Measurements from ENCODE around the gene CYB5A. TPM values are rescaled to one million over a fixed set of nuclear protein-coding genes. Genes with fewer than 3 reads are reported as not detected.

Gene CYB5A
- total RNA-seq (2021; fragmentation: NEBNext Ultra II Directional; extraction: Animal tissue kit (Norgen Biotek cat#: 25700)): 10 to 100 TPM; 60.4 to 83.3 (median 69.1) TPM
- long read RNA-seq, transcript CYB5A-202 (5 exons, 3,283 nt): major isoform, 62 of 70 reads
- long read RNA-seq, partial matches to known transcripts: 0 of 70 reads
- long read RNA-seq, other reads (novel, unspliced or antisense): 7 of 70 reads

GRCh38 chr18:74291771-74292540, at the start of gene CYB5A:
Gene CYB5A (minus strand): TSS chr18:74291963. CDS start chr18:74291875, 88 bp downstream.
- DNase-seq: peak; percentile 96
- Mint-ChIP-seq H3K9me3 (no peaks in the 10 kb centered on the region), H3K27ac (peak within 1 kb of the TSS; percentile 70), H3K4me3 (peak within 1 kb of the TSS; percentile 95), H3K36me3 (ENCODE audit: low read depth) (peaks cover 5% of the 10 kb centered on the region), H3K27me3 (ENCODE audit: insufficient read depth) (no peaks in the 10 kb centered on the region), H3K4me1 (ENCODE audit: low read depth) (peaks cover 52% of the 10 kb centered on the region)
- TF ChIP-seq CTCF (IDR thresholded peaks at IDR 0.05): 0 out of 2 replicates have a peak, but pooled peaks have one; percentile 17

GRCh38 chr18:74337912-74338309, 46.1 kb upstream of the CYB5A start:
- Mint-ChIP-seq H3K27ac (no peak overlapping the region), H3K9me3 (no peaks in the 10 kb centered on the region), H3K27me3 (ENCODE audit: insufficient read depth) (peaks cover 4% of the 10 kb centered on the region), H3K4me1 (ENCODE audit: low read depth) (peaks cover 8% of the 10 kb centered on the region), H3K4me3 (no peak overlapping the region), H3K36me3 (ENCODE audit: low read depth) (no peaks in the 10 kb centered on the region)
- DNase-seq: no peak
- no peak for TF ChIP-seq CTCF (IDR thresholded peaks at IDR 0.05)

- H3K27me3 Mint-ChIP-seq (ENCODE audit: insufficient read depth): peaks cover 4% of the 10 kb centered on the region
- no peak overlapping the region for H3K27ac Mint-ChIP-seq
- TF ChIP-seq CTCF (IDR thresholded peaks at IDR 0.05): no peak
- H3K36me3 Mint-ChIP-seq (ENCODE audit: low read depth): no peaks in the 10 kb centered on the region
- no peak for DNase-seq
- no peaks in the 10 kb centered on the region for H3K9me3 Mint-ChIP-seq
- H3K4me1 Mint-ChIP-seq (ENCODE audit: low read depth): peaks cover 8% of the 10 kb centered on the region
- no peak overlapping the region for H3K4me3 Mint-ChIP-seq
Observed at GRCh38 chr18:74337155-74337911, 45.6 kb upstream of the CYB5A start.

- no peak for DNase-seq
- peaks cover 8% of the 10 kb centered on the region for H3K4me1 Mint-ChIP-seq (ENCODE audit: low read depth)
- no peak overlapping the region for H3K4me3 Mint-ChIP-seq
- no peaks in the 10 kb centered on the region for H3K36me3 Mint-ChIP-seq (ENCODE audit: low read depth)
- peaks cover 4% of the 10 kb centered on the region for H3K27me3 Mint-ChIP-seq (ENCODE audit: insufficient read depth)
- TF ChIP-seq CTCF (IDR thresholded peaks at IDR 0.05): no peak
- H3K9me3 Mint-ChIP-seq: no peaks in the 10 kb centered on the region
- H3K27ac Mint-ChIP-seq: no peak overlapping the region
Observed at GRCh38 chr18:74336656-74337055, 44.9 kb upstream of the CYB5A start.

- DNase-seq: no peak
- Mint-ChIP-seq H3K4me1 (ENCODE audit: low read depth) (no peaks in the 10 kb centered on the region), H3K36me3 (ENCODE audit: low read depth) (no peaks in the 10 kb centered on the region), H3K9me3 (no peaks in the 10 kb centered on the region), H3K4me3 (no peak overlapping the region), H3K27me3 (ENCODE audit: insufficient read depth) (peaks cover 3% of the 10 kb centered on the region), H3K27ac (no peak overlapping the region)
- TF ChIP-seq CTCF (IDR thresholded peaks at IDR 0.05): no peak
Observed at GRCh38 chr18:74334242-74334893, 42.6 kb upstream of the CYB5A start.

Data from HFFc6 (cell line).